SU-DHL-6 (cell line): ENCODE data around the gene AADAT.

Source experiments
- H2AFZ ChIP-seq: fragments of 200-600 bp; sonication (generic); 2 replicates; pipeline ENCODE4 v1.6.1; 2014; ENCODE audit warnings: low read depth, mild to moderate bottlenecking, moderate library complexity, mixed read lengths, antibody characterized with exemption, low read length; ENCODE audit not compliant: severe bottlenecking
- H3F3A ChIP-seq: fragments of 200-600 bp; shearing (Covaris generic); 2 replicates; pipeline ENCODE4 v1.6.0; 2016; ENCODE audit warnings: antibody characterized with exemption, mild to moderate bottlenecking; ENCODE audit not compliant: insufficient read depth
- H3K27ac ChIP-seq: fragments of 200-600 bp; sonication (generic); 2 replicates; pipeline ENCODE4 v1.5.1; 2016; ENCODE audit warnings: low read depth, mild to moderate bottlenecking, low read length, moderate library complexity, mixed read lengths
- H3K27me3 ChIP-seq: fragments of 200-600 bp; sonication (generic), shearing (Covaris generic); 2 replicates; pipeline ENCODE4 v1.6.0; 2014; ENCODE audit warnings: mild to moderate bottlenecking, low read length
- H3K36me3 ChIP-seq: fragments of 200-600 bp; sonication (generic); 2 replicates; pipeline ENCODE4 v1.6.1; 2014; ENCODE audit warnings: mild to moderate bottlenecking, low read length, mixed read lengths
- H3K4me2 ChIP-seq: fragments of 300-600, 200-600 bp; shearing (Covaris generic), sonication (generic); 2 replicates; pipeline ENCODE4 v1.6.0; 2014; ENCODE audit warnings: low read length, low read depth, mild to moderate bottlenecking; ENCODE audit not compliant: poor library complexity, severe bottlenecking
- H3K4me3 ChIP-seq: fragments of 200-600 bp; sonication (generic); 2 replicates; pipeline ENCODE4 v1.5.1; 2014; ENCODE audit warnings: antibody characterized with exemption, low read length, mild to moderate bottlenecking, mixed read lengths; ENCODE audit not compliant: insufficient read depth, poor library complexity, severe bottlenecking
- H3K79me2 ChIP-seq: fragments of 200-600 bp; sonication (generic); 2 replicates; pipeline ENCODE4 v1.6.1; 2014; ENCODE audit warnings: mild to moderate bottlenecking, low read length, moderate library complexity; ENCODE audit not compliant: insufficient read depth
- H3K9ac ChIP-seq: fragments of 200-600 bp; sonication (generic); 2 replicates; pipeline ENCODE4 v1.7.0; 2014; ENCODE audit warnings: mild to moderate bottlenecking, low read length
- H3K9me2 ChIP-seq: fragments of 200-600 bp; sonication (generic); replicated peaks from 2 replicates; pipeline ENCODE4 v1.6.1; 2014; ENCODE audit warnings: low read length; ENCODE audit not compliant: insufficient read depth
- H3K9me3 ChIP-seq: fragments of 200-600 bp; sonication (generic); 2 replicates; pipeline ENCODE4 v1.6.1; 2014; ENCODE audit warnings: low read length, mixed read lengths; ENCODE audit not compliant: insufficient read depth
- H4K20me1 ChIP-seq: fragments of 200-600 bp; sonication (generic); 2 replicates; pipeline ENCODE4 v1.6.1; 2014; ENCODE audit warnings: low read depth, mild to moderate bottlenecking, antibody characterized with exemption, low read length, moderate library complexity, mixed read lengths
- CTCF ChIP-seq: fragments of 200-600 bp; sonication (generic); IDR thresholded peaks from one replicate; pipeline ENCODE4 v1.5.1; 2017; ENCODE audit warnings: antibody characterized with exemption, mild to moderate bottlenecking, low read length, moderate library complexity; ENCODE audit not compliant: insufficient read depth, poor library complexity, severe bottlenecking
- EZH2phosphoT487 ChIP-seq: fragments of 200-600 bp; sonication (generic), shearing (Covaris generic); conservative IDR thresholded peaks from 2 replicates; pipeline ENCODE4 v1.6.1; 2018; ENCODE audit warnings: mild to moderate bottlenecking, antibody characterized with exemption, low read length, moderate library complexity, mixed read lengths

The AADAT gene

GRCh38 chr4:170014359-170015011 lies 75.3 kb downstream of the AADAT start:
- no peak overlapping the region for H3K27ac ChIP-seq
- H3K9me3 ChIP-seq, result no peaks in the 10 kb centered on the region
- no peaks in the 10 kb centered on the region for H3K36me3 ChIP-seq
- H4K20me1 ChIP-seq, result no peaks in the 10 kb centered on the region
- no peak overlapping the region for H3K4me3 ChIP-seq
- no peak overlapping the region for H3K9ac ChIP-seq
- no peaks in the 10 kb centered on the region for H3K9me2 ChIP-seq
- no peaks in the 10 kb centered on the region for H3K79me2 ChIP-seq
- H3K27me3 ChIP-seq, result no peaks in the 10 kb centered on the region
- H3K4me2 ChIP-seq, result no peak overlapping the region
- TF ChIP-seq EZH2phosphoT487 (no peak), CTCF (no peak)
- no peaks in the 10 kb centered on the region for H3F3A ChIP-seq
- H2AFZ ChIP-seq, result no peak overlapping the region

GRCh38 chr4:170012629-170012958 lies 77.2 kb downstream of the AADAT start:
- Histone ChIP-seq H3K27ac (no peak overlapping the region), H2AFZ (no peak overlapping the region), H3K36me3 (no peaks in the 10 kb centered on the region), H3K9ac (no peak overlapping the region), H3K4me3 (no peak overlapping the region), H3K27me3 (no peaks in the 10 kb centered on the region), H4K20me1 (no peaks in the 10 kb centered on the region), H3K9me2 (no peaks in the 10 kb centered on the region), H3K4me2 (no peak overlapping the region), H3F3A (no peaks in the 10 kb centered on the region), H3K9me3 (no peaks in the 10 kb centered on the region), H3K79me2 (no peaks in the 10 kb centered on the region)
- TF ChIP-seq EZH2phosphoT487 (no peak), CTCF (no peak)

- Histone ChIP-seq H4K20me1 (no peaks in the 10 kb centered on the region), H3K9me2 (no peaks in the 10 kb centered on the region), H3F3A (no peaks in the 10 kb centered on the region), H3K4me2 (no peak overlapping the region), H3K9ac (no peak overlapping the region), H3K27me3 (no peaks in the 10 kb centered on the region), H3K4me3 (no peak overlapping the region), H3K36me3 (no peaks in the 10 kb centered on the region), H3K27ac (no peak overlapping the region), H2AFZ (no peak overlapping the region), H3K79me2 (no peaks in the 10 kb centered on the region), H3K9me3 (no peaks in the 10 kb centered on the region)
- TF ChIP-seq CTCF (no peak), EZH2phosphoT487 (no peak)
Observed at GRCh38 chr4:170011921-170012628, 77.7 kb downstream of the AADAT start.
